ENCODE data around the gene PARP9. TPM values are rescaled to one million over a fixed set of nuclear protein-coding genes. Genes with fewer than 3 reads are reported as not detected.
A peak's percentile ranks its signal among the peaks of the same experiment; 100 is the strongest.

The PARP9 gene
- total RNA-seq: 39.8 and 41.5 TPM in 2 replicates

GRCh38 chr3:122564155-122564912, at the start of gene PARP9, which contains the start of gene DTX3L:
PARP9 (minus strand) TSS chr3:122564300; CDS start chr3:122559620, 4,680 bp downstream.
DTX3L (plus strand) TSS chr3:122564338; CDS start chr3:122564427, 89 bp downstream.
- DNase-seq (ENCODE audit: low read depth): peak; percentile 56

GRCh38 chr3:122612696-122613095, 48.6 kb upstream of the PARP9 start:
- no peak for DNase-seq (ENCODE audit: low read depth)

GRCh38 chr3:122609798-122610559, 45.9 kb upstream of the PARP9 start:
- DNase-seq (ENCODE audit: low read depth): peak; percentile 95

GRCh38 chr3:122608916-122609315, 44.8 kb upstream of the PARP9 start:
- DNase-seq (ENCODE audit: low read depth): no peak

- DNase-seq (ENCODE audit: low read depth): no peak
Observed at GRCh38 chr3:122606330-122606729, 42.2 kb upstream of the PARP9 start.

GRCh38 chr3:122603056-122603455, 39.0 kb upstream of the PARP9 start:
- DNase-seq (ENCODE audit: low read depth): no peak

GRCh38 chr3:122602011-122602710, 38.1 kb upstream of the PARP9 start:
- DNase-seq (ENCODE audit: low read depth): no peak

GRCh38 chr3:122598556-122598955, 34.5 kb upstream of the PARP9 start:
- DNase-seq (ENCODE audit: low read depth): no peak

GRCh38 chr3:122598151-122598550, 34.1 kb upstream of the PARP9 start:
- no peak for DNase-seq (ENCODE audit: low read depth)

GRCh38 chr3:122594025-122594424, 29.9 kb upstream of the PARP9 start:
- no peak for DNase-seq (ENCODE audit: low read depth)

GRCh38 chr3:122590610-122591009, 26.5 kb upstream of the PARP9 start:
- no peak for DNase-seq (ENCODE audit: low read depth)

- no peak for DNase-seq (ENCODE audit: low read depth)
Observed at GRCh38 chr3:122589297-122589696, 25.2 kb upstream of the PARP9 start.

- DNase-seq (ENCODE audit: low read depth): no peak
Observed at GRCh38 chr3:122587572-122587971, 23.5 kb upstream of the PARP9 start.

GRCh38 chr3:122586773-122587485, 22.8 kb upstream of the PARP9 start:
- DNase-seq (ENCODE audit: low read depth): no peak

GRCh38 chr3:122586098-122586497, 22.0 kb upstream of the PARP9 start:
- DNase-seq (ENCODE audit: low read depth): no peak

- DNase-seq (ENCODE audit: low read depth): no peak
Observed at GRCh38 chr3:122582390-122582789, 18.3 kb upstream of the PARP9 start.

GRCh38 chr3:122581622-122582021, 17.5 kb upstream of the PARP9 start:
- no peak for DNase-seq (ENCODE audit: low read depth)

GRCh38 chr3:122580470-122580869, 16.4 kb upstream of the PARP9 start:
- no peak for DNase-seq (ENCODE audit: low read depth)

GRCh38 chr3:122578069-122578740, 14.1 kb upstream of the PARP9 start:
- DNase-seq (ENCODE audit: low read depth): no peak

GRCh38 chr3:122577409-122578031, 13.4 kb upstream of the PARP9 start, which contains the start of gene PARP15:
PARP15 (plus strand) TSS chr3:122577650; CDS start chr3:122577668, 18 bp downstream.
- no peak for DNase-seq (ENCODE audit: low read depth)
